GM10266 (cell line): ENCODE measurements around the gene PI3.

Source experiments
- DNase-seq: peaks from one replicate; pipeline ENCODE4 v3.0.0; 2012; ENCODE audit errors: extremely low spot score
- TF ChIP-seq, protein P1 (sequence below): IDR thresholded peaks from 2 replicates; pipeline ENCODE4 v1.5.1; 2012; ENCODE audit warnings: mild to moderate bottlenecking, low read depth; ENCODE audit not compliant: control insufficient read depth, insufficient read depth; ENCODE audit errors: missing control alignments

Gene PI3

DNA sequence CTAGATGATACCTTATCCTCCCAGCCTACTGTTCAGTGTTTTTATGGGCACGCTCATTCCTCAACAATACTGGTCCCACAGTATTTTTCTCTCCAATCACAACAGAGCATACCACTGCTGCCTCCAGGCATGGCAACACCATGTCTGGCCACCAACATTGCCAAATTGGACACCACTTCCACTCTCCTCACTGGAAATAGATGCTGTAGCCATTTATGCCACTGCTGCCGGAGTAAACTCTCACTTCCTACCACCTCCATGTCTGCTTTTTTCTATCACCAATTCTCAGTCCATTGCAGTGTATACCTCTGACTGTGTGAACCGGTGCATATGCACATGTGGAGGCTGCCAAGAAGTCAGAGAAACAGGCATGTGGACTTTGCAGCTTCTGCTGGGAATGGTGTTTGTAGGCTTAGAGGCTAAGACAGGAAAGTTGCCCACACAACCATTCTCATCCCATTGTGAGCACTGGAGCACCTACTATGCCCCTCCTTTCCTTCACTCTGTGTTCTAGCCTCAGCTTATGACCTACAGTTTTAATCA lies 14.4 kb downstream of the PI3 start:
- DNase-seq: no peak
- TF ChIP-seq, protein P1, sequence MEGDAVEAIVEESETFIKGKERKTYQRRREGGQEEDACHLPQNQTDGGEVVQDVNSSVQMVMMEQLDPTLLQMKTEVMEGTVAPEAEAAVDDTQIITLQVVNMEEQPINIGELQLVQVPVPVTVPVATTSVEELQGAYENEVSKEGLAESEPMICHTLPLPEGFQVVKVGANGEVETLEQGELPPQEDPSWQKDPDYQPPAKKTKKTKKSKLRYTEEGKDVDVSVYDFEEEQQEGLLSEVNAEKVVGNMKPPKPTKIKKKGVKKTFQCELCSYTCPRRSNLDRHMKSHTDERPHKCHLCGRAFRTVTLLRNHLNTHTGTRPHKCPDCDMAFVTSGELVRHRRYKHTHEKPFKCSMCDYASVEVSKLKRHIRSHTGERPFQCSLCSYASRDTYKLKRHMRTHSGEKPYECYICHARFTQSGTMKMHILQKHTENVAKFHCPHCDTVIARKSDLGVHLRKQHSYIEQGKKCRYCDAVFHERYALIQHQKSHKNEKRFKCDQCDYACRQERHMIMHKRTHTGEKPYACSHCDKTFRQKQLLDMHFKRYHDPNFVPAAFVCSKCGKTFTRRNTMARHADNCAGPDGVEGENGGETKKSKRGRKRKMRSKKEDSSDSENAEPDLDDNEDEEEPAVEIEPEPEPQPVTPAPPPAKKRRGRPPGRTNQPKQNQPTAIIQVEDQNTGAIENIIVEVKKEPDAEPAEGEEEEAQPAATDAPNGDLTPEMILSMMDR: no peak

GRCh38 chr20:45189861-45190260 lies 15.2 kb downstream of the PI3 start:
- DNase-seq: no peak
- TF ChIP-seq, protein P1: no peak

- no peak for DNase-seq
- TF ChIP-seq, protein P1: no peak
Observed at GRCh38 chr20:45191926-45192325, 17.2 kb downstream of the PI3 start.

- no peak for DNase-seq
- TF ChIP-seq, protein P1: no peak
Observed at GRCh38 chr20:45193331-45193730, 18.6 kb downstream of the PI3 start.

DNA sequence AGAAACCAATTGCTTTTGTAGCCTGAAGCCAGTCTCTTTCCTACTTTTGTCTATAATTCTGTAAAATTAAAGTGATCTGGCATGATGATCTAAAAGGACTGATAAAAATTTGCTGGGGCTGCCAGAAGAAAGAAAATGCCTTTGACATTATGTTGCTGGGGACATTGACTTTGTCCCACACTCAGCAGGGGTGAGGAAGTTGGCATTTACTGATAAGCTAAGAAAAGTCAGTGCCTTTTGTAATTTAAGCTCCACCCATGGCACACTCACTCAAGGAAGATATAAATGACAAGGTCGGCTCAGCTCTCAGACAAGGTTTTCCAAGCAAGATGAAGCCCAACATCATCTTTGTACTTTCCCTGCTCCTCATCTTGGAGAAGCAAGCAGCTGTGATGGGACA lies 32.0 kb downstream of the PI3 start, which contains the start of gene SEMG1:
TSS of gene SEMG1 (plus strand) at position 309 of the 400 bp plus-strand sequence. CDS start at position 330, 21 bp downstream.
- TF ChIP-seq, protein P1: no peak
- DNase-seq: no peak

DNA sequence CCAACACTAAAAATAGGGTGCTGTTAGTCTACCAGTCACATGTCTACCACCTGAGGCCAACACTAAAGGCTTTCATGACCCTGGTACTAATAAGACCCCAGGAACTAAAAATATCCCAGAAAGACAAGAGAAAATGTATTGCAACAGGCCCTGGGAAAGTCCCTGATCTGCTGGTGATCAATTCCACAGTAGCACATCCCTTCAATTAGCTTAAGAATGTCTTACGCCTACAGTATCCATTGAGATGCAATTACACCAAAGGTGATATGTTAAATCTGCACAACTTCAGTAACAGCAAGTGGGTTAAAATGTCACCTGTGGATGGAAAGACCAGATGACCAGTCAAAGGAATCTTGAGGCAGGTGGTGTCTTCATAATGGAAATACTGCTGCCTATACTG lies 35.2 kb downstream of the PI3 start:
- TF ChIP-seq, protein P1: no peak
- DNase-seq: no peak

- no peak for DNase-seq
- TF ChIP-seq, protein P1: no peak
Observed at GRCh38 chr20:45211569-45212474, 37.1 kb downstream of the PI3 start.
